HEK293 (cell line): Measurements from ENCODE around the gene KRTAP10-7.

ENCODE experiments used
- ELK4 ChIP-seq: IDR thresholded peaks from 2 replicates; pipeline ENCODE4 v1.6.1; 2011; ENCODE audit warnings: mild to moderate bottlenecking, low read depth, low read length, borderline replicate concordance
- ZBTB8A ChIP-seq: fragments of 450-650 bp; formaldehyde crosslinking; IDR thresholded peaks from 2 replicates; pipeline ENCODE4 v1.5.1; 2016; ENCODE audit warnings: missing biosample characterization, missing genetic modification characterization
- ZNF174 ChIP-seq: fragments of 450-650 bp; formaldehyde crosslinking; IDR thresholded peaks from 2 replicates; pipeline ENCODE4 v1.5.0; 2017; ENCODE audit warnings: missing biosample characterization, mild to moderate bottlenecking, missing genetic modification characterization
- ZNF274 ChIP-seq, 2 experiments: fragments of 200-500 bp in 1 of 2; fragments of 450-650 bp in 1 of 2; sonication (Bioruptor generic) in 1 of 2; formaldehyde crosslinking in 1 of 2; IDR thresholded peaks; 2 replicates each; pipeline versions ENCODE4 v1.5.1 to v1.6.1; 2014 to 2016; ENCODE audit warnings: borderline replicate concordance in 1 of 2, inconsistent platforms in 1 of 2, low read length in 1 of 2, missing biosample characterization in 1 of 2, missing genetic modification characterization in 1 of 2
- ZNF558 ChIP-seq: fragments of 450-650 bp; formaldehyde crosslinking; IDR thresholded peaks from 2 replicates; pipeline ENCODE4 v1.5.1; 2016; ENCODE audit warnings: missing biosample characterization, missing genetic modification characterization
- TF ChIP-seq, protein P1 (sequence below): fragments of 450-650 bp; formaldehyde crosslinking; IDR thresholded peaks from 2 replicates; pipeline ENCODE4 v1.5.1; 2016; ENCODE audit warnings: missing biosample characterization, missing genetic modification characterization

GRCh38 chr21:44576025-44576420 lies 24.4 kb upstream of the KRTAP10-7 start:
- TF ChIP-seq ZNF558 (no peak), ZBTB8A (no peak), ZNF274 (IDR thresholded peaks at IDR 0.05; ENCODE audit: low read length) (no peak), ZNF274 (tag by site-specific recombination; IDR thresholded peaks at IDR 0.05; ENCODE audit: borderline replicate concordance) (no peak), ELK4 (no peak), ZNF174 (no peak)
- TF ChIP-seq, protein P1, sequence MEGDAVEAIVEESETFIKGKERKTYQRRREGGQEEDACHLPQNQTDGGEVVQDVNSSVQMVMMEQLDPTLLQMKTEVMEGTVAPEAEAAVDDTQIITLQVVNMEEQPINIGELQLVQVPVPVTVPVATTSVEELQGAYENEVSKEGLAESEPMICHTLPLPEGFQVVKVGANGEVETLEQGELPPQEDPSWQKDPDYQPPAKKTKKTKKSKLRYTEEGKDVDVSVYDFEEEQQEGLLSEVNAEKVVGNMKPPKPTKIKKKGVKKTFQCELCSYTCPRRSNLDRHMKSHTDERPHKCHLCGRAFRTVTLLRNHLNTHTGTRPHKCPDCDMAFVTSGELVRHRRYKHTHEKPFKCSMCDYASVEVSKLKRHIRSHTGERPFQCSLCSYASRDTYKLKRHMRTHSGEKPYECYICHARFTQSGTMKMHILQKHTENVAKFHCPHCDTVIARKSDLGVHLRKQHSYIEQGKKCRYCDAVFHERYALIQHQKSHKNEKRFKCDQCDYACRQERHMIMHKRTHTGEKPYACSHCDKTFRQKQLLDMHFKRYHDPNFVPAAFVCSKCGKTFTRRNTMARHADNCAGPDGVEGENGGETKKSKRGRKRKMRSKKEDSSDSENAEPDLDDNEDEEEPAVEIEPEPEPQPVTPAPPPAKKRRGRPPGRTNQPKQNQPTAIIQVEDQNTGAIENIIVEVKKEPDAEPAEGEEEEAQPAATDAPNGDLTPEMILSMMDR (tag by site-specific recombination) = no peak
